CD4-positive, alpha-beta T cell treated with Interleukin-17A for 1 hour (primary cell): ENCODE data around the gene KRTAP12-4.
"Not testable (repeated sequence)": the region's sequence is repeated elsewhere in the genome, so short reads cannot be mapped to it uniquely, and the experiment has no call there.

ENCODE experiments used
- DNase-seq: peaks from one replicate; pipeline ENCODE4 v3.0.0-alpha.2; 2020

The KRTAP12-4 gene

GRCh38 chr21:44686843-44687561 lies 32.5 kb upstream of the KRTAP12-4 start:
- DNase-seq: no peak

- no peak for DNase-seq
Measured at GRCh38 chr21:44686000-44686781, 31.7 kb upstream of the KRTAP12-4 start.

DNA sequence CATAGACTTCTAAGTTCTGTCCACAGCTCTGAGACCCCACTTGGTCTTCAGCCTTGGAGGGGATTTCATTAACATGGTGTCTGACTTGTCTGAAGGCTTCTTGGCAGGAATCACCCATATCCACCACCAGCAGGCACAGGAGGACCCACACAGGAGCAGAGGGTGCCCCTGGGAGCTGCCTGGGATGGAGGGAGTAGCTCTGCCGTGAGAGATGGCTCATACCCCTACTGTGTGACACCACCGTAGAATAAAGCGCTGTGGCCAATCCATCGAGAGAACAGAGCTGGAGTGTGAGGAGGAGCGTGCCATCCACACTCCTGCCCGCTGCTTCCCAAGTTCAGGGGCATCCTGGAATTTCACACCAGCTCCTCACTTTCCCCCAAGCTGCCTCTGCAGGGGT lies 30.6 kb upstream of the KRTAP12-4 start:
- not testable (repeated sequence) for DNase-seq

DNA sequence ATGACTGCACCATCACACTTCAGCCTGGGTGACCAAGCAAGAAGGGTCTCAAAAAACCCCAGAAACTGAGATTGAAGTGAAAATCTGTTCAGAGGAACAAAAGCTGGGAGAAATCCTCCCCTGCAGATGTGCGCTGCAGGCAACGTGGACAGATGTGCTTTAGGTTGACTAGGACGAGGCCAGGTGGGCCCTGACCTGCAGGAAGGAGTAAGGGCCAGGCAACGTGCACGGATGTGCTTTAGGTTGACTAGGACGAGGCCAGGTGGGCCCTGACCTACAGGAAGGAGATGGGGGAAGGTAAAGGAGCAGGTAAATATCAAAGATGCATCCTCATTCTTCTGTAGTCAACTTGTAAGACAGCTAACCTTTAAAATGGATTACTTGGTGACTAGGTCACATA lies 30.0 kb upstream of the KRTAP12-4 start:
- DNase-seq: no peak

DNA sequence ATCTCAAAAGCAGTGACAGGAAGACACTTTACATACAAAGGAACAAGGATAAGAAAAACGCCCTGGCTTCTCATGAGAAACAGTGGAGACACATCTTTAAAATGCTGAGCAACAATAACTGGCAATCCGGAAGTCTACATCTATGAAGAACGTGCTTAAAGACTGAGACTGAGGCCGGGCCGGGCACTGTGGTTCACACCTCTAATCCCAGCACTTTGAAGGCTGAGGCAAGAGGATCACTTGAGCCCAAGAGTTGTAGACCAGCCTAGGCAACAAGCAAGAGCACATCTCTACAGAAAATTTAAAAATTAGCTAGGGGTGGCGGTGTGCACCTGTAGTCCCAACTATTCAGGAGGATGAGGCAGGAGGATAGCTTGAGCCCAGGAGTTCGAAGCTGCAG lies 29.6 kb upstream of the KRTAP12-4 start:
- no peak for DNase-seq

- no peak for DNase-seq
Measured at GRCh38 chr21:44682580-44683151, 28.2 kb upstream of the KRTAP12-4 start.

DNA sequence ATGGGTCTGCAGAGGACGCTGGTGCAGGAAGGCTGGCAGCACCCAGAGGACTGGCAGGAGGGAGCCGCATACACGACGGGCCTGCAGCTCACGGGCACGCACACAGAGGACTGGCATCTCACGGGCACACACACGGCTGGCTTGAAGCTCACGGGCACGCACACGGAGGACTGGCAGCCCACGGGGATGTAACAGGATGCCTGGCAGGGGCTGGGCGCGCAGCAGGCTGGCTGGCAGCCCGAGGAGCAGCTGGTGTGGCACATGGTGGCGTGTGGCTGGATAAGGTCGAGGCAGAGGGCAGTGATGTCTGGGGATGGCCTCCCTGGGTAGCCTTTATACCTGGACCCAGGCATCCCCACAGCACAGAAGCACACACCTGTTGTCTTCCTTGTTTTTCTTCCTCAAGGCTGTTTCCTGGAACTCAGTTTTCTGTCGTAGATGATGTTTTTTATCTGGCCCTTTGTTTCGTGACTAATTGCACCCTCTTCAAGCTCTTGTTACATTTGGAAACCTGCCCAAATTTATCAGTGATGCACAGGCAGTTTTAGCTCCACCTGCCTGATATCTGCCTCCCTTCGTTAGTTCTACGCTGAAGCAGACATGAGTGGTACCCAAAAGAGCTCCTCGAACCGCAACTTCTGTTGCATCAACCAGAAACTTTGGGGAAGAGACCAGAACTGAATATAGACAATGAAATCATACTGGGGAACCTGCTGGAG lies 27.6 kb upstream of the KRTAP12-4 start, which contains the start of gene KRTAP12-1:
Gene KRTAP12-1 (minus strand): TSS at position 303 of the 719 bp plus-strand sequence. CDS start 40 bp downstream, at position 263.
- DNase-seq: no peak

DNA sequence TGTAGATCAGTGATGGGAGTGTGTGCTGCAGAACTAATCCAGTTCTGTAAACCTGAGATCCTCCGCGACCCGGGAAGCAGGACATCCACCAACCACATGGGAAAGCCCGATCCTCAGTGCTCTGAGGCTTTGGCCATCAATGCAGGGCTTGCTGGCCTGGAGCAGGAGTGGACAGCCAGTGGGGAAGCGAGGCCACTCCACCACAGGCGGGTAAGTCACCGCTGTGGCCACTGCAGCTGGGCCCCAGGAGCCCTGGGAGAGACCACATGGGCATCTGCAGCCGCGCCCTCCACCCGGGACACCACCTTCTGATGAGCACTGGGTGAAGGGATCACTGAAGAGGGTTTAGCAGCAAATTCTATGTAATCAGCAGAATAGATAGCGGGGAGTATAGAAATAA lies 26.7 kb upstream of the KRTAP12-4 start:
- DNase-seq: no peak

DNA sequence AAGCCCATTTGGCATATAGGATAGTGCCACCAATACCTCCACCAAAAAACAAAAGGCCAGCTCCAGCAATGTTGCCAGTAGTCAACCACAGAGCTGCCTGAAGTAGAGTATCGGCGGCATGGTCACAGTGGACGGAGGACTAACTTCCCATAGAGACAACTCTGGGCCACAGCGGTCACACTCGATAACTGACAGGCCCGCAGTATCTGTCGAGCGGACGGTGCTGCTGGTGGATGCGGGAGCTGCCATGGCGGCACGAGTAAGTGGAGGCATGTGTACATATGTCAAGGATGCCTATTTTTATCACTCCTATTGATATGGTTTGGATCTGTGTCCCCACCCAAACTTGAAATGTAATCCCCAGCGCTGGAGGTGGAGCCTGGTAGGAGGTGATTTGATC lies 23.4 kb upstream of the KRTAP12-4 start:
- no peak for DNase-seq

DNA sequence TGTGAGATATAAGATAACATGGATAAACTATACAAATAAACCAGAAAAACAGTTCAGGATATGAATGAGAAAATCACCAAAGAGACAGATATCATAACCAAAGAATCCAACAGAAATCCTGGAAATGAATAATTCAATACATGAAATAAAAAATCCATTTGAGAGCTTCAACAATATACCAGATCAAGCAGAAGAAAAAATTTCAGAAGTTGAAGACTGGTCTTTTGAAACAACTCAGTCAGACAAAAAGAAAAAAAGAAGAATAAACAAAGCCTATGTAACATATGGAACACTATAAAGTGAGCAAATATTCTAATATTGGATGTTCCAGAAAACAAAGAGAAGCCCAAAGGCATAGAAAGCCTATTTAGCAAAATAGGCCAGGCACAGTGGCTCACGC lies 17.5 kb upstream of the KRTAP12-4 start:
- DNase-seq: no peak

GRCh38 chr21:44670642-44671432 lies 16.4 kb upstream of the KRTAP12-4 start:
- no peak for DNase-seq

- DNase-seq: no peak
Measured at GRCh38 chr21:44667612-44668011, 13.2 kb upstream of the KRTAP12-4 start.

DNA sequence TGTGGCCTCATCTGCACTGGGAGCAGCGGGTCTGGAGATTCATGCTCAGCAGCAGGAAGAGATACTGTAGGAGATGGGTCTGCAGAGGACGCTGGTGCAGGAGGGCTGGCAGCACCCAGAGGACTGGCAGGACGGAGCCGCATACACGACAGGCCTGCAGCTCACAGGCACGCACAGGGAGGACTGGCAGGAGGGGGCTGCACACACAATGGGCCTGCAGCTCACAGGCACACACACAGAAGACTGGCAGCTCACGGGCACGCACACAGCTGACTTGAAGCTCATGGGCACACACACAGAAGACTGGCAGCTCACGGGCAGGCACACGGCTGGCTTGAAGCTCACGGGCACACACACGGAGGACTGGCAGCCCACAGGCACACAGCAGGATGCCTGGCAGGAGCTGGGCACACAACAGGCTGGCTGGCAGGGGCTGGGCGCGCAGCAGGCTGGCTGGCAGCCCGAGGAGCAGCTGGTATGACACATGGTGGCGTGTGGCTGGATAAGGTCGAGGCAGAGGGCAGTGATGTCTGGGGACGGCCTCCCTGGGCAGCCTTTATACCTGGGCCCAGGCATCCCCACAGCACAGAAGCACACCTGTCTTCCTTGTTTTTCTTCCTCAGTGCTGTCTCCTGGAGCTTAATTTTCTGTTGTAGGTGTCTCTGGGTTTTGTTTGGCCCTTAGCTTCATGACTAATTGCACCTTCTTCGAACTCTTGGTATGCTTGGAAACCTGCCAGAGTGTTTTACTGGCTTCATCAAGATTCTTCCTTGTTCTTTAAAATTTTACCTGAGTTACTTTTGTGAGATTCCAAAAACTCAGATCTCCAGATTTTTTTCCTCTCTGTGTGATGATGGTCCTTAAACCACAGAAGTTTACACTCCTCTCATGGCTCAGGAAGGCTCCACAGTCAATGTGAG lies 12.2 kb upstream of the KRTAP12-4 start, which contains the start of gene KRTAP12-2:
Gene KRTAP12-2 (minus strand): TSS at position 527 of the 920 bp plus-strand sequence. CDS start 41 bp downstream, at position 486.
- DNase-seq: no peak

GRCh38 chr21:44664691-44665090 lies 10.2 kb upstream of the KRTAP12-4 start:
- no peak for DNase-seq

- not testable (repeated sequence) for DNase-seq
Measured at GRCh38 chr21:44661567-44661966, 7.1 kb upstream of the KRTAP12-4 start.

- peak; percentile 49 for DNase-seq
Measured at GRCh38 chr21:44658913-44659595, 4.6 kb upstream of the KRTAP12-4 start.

GRCh38 chr21:44658541-44658910 lies 4.1 kb upstream of the KRTAP12-4 start:
- no peak for DNase-seq

DNA sequence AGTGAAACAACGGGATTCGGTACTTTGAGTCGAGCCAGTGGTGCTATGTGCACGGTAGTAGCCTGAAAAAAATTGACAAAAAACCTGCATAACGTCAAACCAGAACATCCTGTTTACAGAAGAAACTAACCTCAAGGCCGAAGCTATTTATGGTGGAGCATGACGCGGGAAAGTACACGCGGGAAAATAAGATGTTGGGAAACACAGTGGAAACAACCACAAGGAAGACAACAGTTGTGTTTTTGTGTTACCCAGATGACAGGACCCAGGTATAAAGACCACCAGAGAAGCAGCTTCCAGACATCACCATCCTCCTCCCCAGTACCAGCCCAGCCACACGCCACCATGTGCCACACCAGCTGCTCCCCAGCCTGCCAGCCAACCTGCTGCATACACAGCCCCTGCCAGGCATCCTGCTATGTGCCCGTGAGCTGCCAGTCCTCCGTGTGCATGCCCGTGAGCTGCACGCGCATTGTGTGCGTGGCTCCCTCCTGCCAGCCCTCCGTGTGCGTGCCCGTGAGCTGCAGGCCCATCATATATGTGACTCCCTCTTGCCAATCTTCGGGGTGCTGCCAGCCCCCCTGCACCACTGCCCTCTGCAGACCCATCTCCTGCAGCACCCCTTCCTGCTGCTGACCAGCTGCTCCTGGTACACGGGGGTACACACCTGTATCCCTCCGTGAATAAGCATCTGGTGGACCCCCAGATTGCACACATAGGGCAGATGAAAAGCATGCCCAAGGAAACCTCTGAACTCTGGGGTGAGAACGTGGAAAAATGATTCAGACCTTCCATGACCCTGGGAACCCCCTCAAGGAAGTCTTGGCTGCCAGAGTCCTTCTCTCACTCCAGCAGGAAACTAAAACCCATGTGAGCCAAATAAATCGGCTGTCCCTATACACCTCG lies 3.4 kb upstream of the KRTAP12-4 start, which contains the start of gene KRTAP12-3:
Gene KRTAP12-3 (plus strand): TSS at position 298 of the 906 bp plus-strand sequence. CDS start 48 bp downstream, at position 346.
- peak; percentile 85 for DNase-seq

GRCh38 chr21:44656868-44657267 lies 2.4 kb upstream of the KRTAP12-4 start:
- no peak for DNase-seq
